Activated naive CD4-positive, alpha-beta T cell treated with anti-CD3 and anti-CD28 coated beads, Interleukin-2, amount 50 U/mL, for 72 hours (primary cell): Measurements from ENCODE around the gene ZNF275. TPM values are rescaled to one million over a fixed set of nuclear protein-coding genes. Genes with fewer than 3 reads are reported as not detected.
"Not testable (repeated sequence)": the region's sequence is repeated elsewhere in the genome, so short reads cannot be mapped to it uniquely, and the experiment has no call there.

Source experiments
- ATAC-seq, 2 donors: fragments of 150-1000 bp; cut with Tn5 transposase; 2 replicates each; pipeline ENCODE4 v1.10.0; 2021; ENCODE audit warnings: mild to moderate bottlenecking in 2 of 2, moderate library complexity in 2 of 2
- DNase-seq, 2 donors: peaks; one replicate each; pipeline ENCODE4 v3.0.0; 2021 to 2022; ENCODE audit warnings: low spot score in 2 of 2
- H3K27ac Mint-ChIP-seq, 2 donors: one replicate each; pipeline ENCODE4 v1.8.0; 2022; ENCODE audit warnings: mild to moderate bottlenecking in 2 of 2, mixed read lengths in 2 of 2
- H3K36me3 Mint-ChIP-seq, 2 donors: one replicate each; pipeline ENCODE4 v1.8.0; 2022; ENCODE audit warnings: mixed read lengths in 2 of 2
- H3K9me3 Mint-ChIP-seq, 2 donors: one replicate each; pipeline ENCODE4 v1.8.0; 2022; ENCODE audit warnings: mixed read lengths in 2 of 2
- total RNA-seq, 2 donors: library from RNA; stranded (reverse); gene quantifications; one replicate each; pipeline ENCODE4 v1.2.3, GENCODE V29; 2022

Gene ZNF275
- total RNA-seq, 2 donors from 2014 or later, result 8.8 to 24.1 TPM

- ATAC-seq (no peak), DNase-seq (no peak)
- no peaks in the 10 kb centered on the region for H3K36me3 Mint-ChIP-seq
- H3K27ac Mint-ChIP-seq, result no peak overlapping the region
- no peaks in the 10 kb centered on the region for H3K9me3 Mint-ChIP-seq
Observed at GRCh38 chrX:153372949-153373348, 39.0 kb downstream of the ZNF275 start.

GRCh38 chrX:153374426-153374825, 40.5 kb downstream of the ZNF275 start:
- no peaks in the 10 kb centered on the region for H3K36me3 Mint-ChIP-seq
- no peak overlapping the region for H3K27ac Mint-ChIP-seq
- no peaks in the 10 kb centered on the region for H3K9me3 Mint-ChIP-seq
- no peak for DNase-seq
- no peak for ATAC-seq

- no peak overlapping the region for H3K27ac Mint-ChIP-seq
- H3K9me3 Mint-ChIP-seq, result no peaks in the 10 kb centered on the region
- no peak for ATAC-seq
- DNase-seq, result no peak
- no peaks in the 10 kb centered on the region for H3K36me3 Mint-ChIP-seq
Observed at GRCh38 chrX:153375571-153375970, 41.6 kb downstream of the ZNF275 start.

- H3K36me3 Mint-ChIP-seq, result no peaks in the 10 kb centered on the region
- DNase-seq (no peak), ATAC-seq (no peak)
- no peak overlapping the region for H3K27ac Mint-ChIP-seq
- no peaks in the 10 kb centered on the region for H3K9me3 Mint-ChIP-seq
Observed at GRCh38 chrX:153377727-153378126, 43.8 kb downstream of the ZNF275 start.

- ATAC-seq, result no peak
- no peaks in the 10 kb centered on the region for H3K36me3 Mint-ChIP-seq
- H3K9me3 Mint-ChIP-seq, result no peaks in the 10 kb centered on the region
- no peak for DNase-seq
- peak overlapping the region in 1 of 2 donors; percentile 24 for H3K27ac Mint-ChIP-seq
Observed at GRCh38 chrX:153378607-153379006, 44.7 kb downstream of the ZNF275 start.

- DNase-seq, result no peak
Observed at GRCh38 chrX:153379508-153379907, 45.6 kb downstream of the ZNF275 start.

GRCh38 chrX:153379971-153380581, 46.1 kb downstream of the ZNF275 start:
- no peak overlapping the region for H3K27ac Mint-ChIP-seq
- no peaks in the 10 kb centered on the region for H3K36me3 Mint-ChIP-seq
- DNase-seq, result no peak
- no peak for ATAC-seq
- no peaks in the 10 kb centered on the region for H3K9me3 Mint-ChIP-seq

More at GRCh38 chrX:153379508-153379907, 45.6 kb downstream of the ZNF275 start:
- Mint-ChIP-seq H3K27ac (peak overlapping the region in 1 of 2 donors; percentile 24), H3K9me3 (no peaks in the 10 kb centered on the region), H3K36me3 (no peaks in the 10 kb centered on the region)
- no peak for ATAC-seq

GRCh38 chrX:153380691-153381090, 46.7 kb downstream of the ZNF275 start:
- no peaks in the 10 kb centered on the region for H3K9me3 Mint-ChIP-seq

GRCh38 chrX:153381684-153382532, 48.0 kb downstream of the ZNF275 start:
- Mint-ChIP-seq H3K36me3 (no peaks in the 10 kb centered on the region), H3K9me3 (no peaks in the 10 kb centered on the region), H3K27ac (no peak overlapping the region)
- ATAC-seq (peak; percentile 18 to 79), DNase-seq (peak in 1 of 2 donors; percentile 11)

More at GRCh38 chrX:153380691-153381090, 46.7 kb downstream of the ZNF275 start:
- no peak overlapping the region for H3K27ac Mint-ChIP-seq
- no peaks in the 10 kb centered on the region for H3K36me3 Mint-ChIP-seq
- ATAC-seq (no peak), DNase-seq (no peak)

- Mint-ChIP-seq H3K27ac (no peak overlapping the region), H3K36me3 (no peaks in the 10 kb centered on the region), H3K9me3 (no peaks in the 10 kb centered on the region)
- no peak for DNase-seq
- no peak for ATAC-seq
Observed at GRCh38 chrX:153382563-153383482, 48.9 kb downstream of the ZNF275 start.

- Mint-ChIP-seq H3K36me3 (no peaks in the 10 kb centered on the region), H3K9me3 (no peaks in the 10 kb centered on the region), H3K27ac (no peak overlapping the region)
- no peak for ATAC-seq
- DNase-seq, result no peak
Observed at GRCh38 chrX:153384390-153384789, 50.4 kb downstream of the ZNF275 start.

- ATAC-seq, H3K9me3 Mint-ChIP-seq, H3K27ac Mint-ChIP-seq, H3K36me3 Mint-ChIP-seq, DNase-seq: not testable (repeated sequence)
Observed at GRCh38 chrX:153384973-153385372, 51.0 kb downstream of the ZNF275 start.

GRCh38 chrX:153386097-153386496, 52.1 kb downstream of the ZNF275 start:
- DNase-seq, result no peak
- no peaks in the 10 kb centered on the region for H3K9me3 Mint-ChIP-seq

GRCh38 chrX:153387345-153387744, 53.4 kb downstream of the ZNF275 start:
- no peak overlapping the region for H3K27ac Mint-ChIP-seq
- no peak for ATAC-seq
- H3K9me3 Mint-ChIP-seq, result no peaks in the 10 kb centered on the region
- DNase-seq, result no peak
- no peaks in the 10 kb centered on the region for H3K36me3 Mint-ChIP-seq

More at GRCh38 chrX:153386097-153386496, 52.1 kb downstream of the ZNF275 start:
- no peak overlapping the region for H3K27ac Mint-ChIP-seq
- H3K36me3 Mint-ChIP-seq, result no peaks in the 10 kb centered on the region
- no peak for ATAC-seq

GRCh38 chrX:153387987-153388721, 54.2 kb downstream of the ZNF275 start:
- Mint-ChIP-seq H3K9me3 (no peaks in the 10 kb centered on the region), H3K27ac (no peak overlapping the region), H3K36me3 (no peaks in the 10 kb centered on the region)
- ATAC-seq (no peak), DNase-seq (no peak)

GRCh38 chrX:153388722-153389459, 54.9 kb downstream of the ZNF275 start:
- no peaks in the 10 kb centered on the region for H3K36me3 Mint-ChIP-seq
- no peak overlapping the region for H3K27ac Mint-ChIP-seq
- H3K9me3 Mint-ChIP-seq, result no peaks in the 10 kb centered on the region
- DNase-seq (no peak), ATAC-seq (no peak)
